Astrocyte of the hippocampus (primary cell): Measurements from ENCODE around the gene NOSIP.

ENCODE experiments used
- DNase-seq: peaks from one replicate; pipeline ENCODE4 v3.0.0; 2011; ENCODE audit warnings: low read depth, low spot score

The NOSIP gene

DNA sequence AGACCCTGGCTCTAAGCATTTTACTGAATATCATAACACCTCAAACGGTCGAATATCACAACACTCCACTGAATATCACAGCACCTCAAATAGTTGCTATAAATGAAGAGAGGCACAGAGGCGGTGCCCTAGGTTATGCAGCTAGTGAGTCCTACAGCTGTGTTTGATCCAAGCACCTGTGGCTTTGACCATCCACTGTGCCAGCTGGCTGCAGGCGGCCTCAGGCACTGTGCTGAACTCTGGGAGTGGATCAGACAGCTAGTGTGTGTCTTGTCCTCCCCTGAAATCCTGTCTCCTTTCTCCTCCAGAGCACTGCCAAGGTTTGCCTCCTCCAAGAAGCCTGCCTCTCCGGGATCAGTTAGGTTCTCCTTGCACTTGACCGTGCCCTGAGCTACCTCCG is 7.3 kb downstream of the NOSIP start:
- no peak for DNase-seq

DNA sequence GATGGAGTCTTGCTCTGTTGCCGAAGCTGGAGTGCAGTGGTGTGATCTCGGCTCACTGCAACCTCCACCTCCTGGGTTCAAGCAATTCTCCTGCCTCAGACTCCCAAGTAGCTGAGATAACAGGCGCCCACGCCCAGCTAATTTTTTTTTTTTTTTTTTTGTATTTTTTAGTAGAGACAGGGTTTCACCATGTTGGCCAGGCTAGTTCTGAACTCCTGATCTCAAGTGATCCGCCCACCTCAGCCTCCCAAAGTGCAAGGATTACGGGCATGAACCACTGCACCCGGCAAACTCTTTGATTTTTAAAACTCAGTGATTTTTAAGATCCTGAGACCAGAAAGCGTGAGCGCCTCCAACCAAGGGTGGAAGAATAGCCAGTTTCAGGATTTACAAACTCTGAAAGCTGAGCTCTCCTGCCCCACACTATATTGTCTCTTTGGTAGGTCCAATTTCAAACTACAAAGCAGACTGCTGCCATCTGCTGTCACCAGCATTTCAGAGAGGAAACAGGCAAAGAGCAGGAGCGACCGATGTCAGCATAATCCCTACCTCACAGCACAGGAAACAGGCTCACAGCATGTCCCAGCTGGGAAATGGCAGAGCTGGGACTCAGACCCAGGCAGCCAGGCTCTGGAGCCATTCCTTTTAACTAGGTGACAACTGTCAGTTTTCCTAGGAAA is 9.2 kb downstream of the NOSIP start:
- DNase-seq: no peak

DNA sequence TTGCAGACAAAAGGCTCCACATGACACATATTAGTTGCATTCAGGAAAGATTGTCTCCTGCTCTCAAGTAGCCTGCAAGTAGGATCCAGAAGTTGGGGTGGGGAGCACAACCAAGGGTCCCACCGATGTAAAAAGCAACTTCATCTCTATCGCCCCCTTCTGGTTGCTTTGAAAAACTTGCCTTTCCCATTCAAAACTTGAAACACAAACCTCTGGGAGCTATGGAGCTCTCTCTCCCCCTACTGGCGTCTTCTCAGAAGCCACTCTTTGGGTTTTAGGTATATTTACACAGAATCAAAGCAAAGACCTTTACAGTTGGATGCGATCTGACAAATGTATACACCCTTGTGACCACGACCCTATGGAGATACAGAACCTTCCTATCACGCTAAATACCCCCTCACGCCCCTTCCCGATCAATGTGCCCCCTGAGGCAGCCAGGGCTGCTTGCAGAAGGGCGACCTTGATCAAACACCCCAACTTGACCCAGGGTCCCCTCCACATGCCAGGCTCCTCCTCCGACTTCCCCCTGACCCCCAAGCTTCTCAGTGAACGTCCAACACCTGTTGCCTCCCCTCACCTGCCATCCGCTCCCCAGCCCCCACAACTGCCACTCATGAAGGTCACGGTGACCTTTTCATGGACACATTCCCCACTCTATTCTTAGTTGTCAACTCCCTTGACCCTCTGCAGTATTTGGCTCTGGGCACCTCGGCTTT is 10.1 kb downstream of the NOSIP start:
- DNase-seq: peak; percentile 86

DNA sequence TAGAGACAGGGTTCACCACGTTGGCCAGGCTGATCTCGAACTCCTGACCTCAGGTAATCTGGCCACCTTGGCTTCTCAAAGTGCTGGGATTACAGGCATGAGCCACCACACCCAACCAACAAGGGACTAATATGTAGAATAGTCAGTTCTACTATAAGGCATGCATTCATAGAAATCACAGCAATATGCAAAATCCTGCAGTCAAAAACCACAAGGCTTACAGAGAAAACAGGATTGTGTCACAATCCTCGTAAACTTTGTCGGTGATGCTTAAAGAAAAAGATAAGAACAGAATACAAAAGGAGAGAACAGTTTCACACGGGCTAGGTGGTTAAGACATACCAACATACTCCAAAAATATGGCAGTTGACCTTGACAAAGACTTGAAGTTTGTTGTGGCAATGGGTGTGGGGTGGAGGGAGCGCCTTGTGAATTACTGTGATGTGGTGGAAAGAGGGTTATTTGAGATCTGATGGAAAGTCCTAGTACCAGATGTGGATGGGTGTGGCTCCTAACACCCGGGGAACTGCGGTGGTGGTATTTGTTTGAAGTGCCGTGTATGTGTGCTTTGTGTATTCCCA is 12.4 kb downstream of the NOSIP start:
- DNase-seq: no peak

DNA sequence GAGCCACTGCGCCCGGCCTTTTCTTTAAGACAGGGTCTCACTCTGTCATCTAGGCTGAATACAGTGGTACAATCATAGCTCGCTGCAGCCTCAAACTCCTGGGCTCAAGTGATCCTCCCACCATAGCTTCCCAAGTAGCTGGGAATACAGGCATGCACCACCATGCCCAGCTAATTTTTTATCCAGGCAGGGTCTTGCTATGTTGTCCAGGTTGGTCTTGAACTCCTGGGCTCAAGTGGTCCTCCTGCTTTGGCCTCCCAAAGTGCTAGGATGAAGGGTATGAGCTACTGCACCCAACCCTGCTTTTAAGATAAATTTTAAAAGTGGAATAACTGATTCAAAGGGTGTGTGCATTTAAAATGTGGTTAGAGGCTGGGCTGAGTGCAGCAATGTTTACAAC is 14.1 kb downstream of the NOSIP start:
- no peak for DNase-seq

DNA sequence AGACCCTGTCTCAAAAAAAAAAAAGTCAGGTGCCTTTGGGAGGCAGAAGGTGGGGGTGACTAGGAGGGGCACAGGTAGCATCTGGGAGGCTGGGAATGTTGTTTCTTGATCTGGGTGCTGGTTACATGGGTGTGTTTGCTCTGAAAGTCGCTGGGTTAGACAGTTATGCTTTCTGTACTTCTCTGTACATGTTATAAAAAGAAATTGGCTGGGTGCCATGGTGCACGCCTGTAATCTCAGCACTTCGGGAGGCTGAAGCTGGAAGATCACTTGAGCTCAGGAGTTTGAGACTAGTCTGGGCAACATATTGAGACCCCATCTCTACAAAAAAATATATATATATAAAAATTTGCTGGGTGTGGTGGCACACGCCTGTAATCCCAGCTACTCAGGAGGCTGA is 15.1 kb downstream of the NOSIP start:
- no peak for DNase-seq

DNA sequence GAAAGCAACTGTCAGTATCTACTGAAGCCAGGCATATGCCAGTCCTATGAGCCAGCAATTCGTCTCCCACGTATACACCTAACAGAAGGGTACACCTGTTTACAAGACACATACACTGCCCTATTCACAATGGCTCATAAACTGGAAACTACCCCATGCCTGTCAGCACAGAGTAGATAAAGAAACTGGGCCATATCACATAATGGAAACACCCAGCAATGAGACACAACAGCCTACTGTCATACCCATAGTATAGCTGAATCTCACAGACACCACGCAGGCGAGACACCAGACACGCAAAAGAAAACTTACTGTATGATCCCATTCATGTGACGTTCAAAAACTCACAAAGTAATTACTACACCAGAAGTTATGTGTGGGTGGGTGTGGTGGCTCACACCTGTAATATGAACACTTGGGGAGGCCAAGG is 15.7 kb downstream of the NOSIP start:
- no peak for DNase-seq

DNA sequence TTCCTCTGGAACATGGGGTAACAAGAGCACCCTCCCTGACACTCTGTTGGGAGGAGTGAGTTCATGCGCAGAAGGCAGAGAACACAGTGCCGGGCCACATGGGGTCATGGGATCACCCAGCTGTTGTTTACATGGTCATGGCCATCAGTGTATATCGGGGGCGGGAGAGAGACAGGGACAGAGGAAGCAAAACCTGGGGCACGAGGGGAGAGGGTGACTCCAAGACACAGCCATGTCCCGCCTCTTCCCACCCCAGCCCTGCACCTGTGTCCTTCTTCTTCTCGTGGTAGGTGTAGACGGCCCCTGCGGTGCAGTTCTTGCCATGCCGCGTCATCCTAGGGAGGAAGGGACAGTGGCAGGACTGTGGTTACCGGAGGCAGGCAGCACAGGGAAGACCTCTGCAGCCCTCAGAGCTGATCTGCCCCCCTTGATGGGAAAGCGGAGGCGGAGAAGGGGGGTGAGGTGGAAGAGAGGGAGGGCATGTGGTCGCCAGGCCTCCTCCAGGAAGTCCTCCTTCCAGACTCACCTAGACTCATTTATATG is 19.9 kb downstream of the NOSIP start:
- DNase-seq: no peak

DNA sequence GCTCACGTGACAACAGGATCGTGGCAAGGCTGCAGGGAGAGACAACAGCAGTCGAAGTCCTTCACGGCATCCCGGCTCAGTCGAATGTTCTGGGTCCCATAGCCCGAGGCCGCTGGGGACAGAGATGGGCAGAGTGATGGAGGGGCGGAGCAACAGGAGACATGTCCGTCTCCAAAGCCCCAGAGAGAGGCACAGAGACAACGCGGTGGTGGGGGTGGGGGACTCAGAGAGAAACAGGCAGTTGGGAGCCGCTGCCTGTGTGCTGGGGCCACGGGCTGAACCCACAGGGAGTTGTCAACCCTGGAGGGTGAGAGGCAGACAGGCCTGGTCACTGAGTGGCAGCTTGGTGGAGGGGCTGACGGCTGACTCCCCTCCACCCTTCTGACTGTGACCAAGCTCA is 20.4 kb downstream of the NOSIP start:
- DNase-seq: no peak

DNA sequence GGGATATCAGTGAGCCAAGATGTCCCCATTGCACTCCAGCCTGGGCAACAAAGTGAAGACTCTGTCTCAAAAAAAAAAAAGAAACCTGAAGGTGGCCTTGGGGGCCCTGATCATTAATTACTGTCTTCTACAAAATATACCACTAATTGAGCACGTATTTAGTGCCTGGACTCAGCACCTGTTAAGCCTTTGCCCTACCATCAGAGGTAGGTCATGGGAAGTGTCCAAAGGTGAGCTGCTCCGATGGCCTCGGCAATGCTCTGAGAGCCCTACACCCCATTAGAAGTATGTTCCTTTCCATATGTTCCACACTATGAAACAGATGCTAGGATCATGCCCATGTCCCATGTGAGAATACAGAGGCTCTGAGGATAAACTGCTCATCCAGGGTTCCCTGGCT is 20.9 kb downstream of the NOSIP start:
- DNase-seq: no peak

DNA sequence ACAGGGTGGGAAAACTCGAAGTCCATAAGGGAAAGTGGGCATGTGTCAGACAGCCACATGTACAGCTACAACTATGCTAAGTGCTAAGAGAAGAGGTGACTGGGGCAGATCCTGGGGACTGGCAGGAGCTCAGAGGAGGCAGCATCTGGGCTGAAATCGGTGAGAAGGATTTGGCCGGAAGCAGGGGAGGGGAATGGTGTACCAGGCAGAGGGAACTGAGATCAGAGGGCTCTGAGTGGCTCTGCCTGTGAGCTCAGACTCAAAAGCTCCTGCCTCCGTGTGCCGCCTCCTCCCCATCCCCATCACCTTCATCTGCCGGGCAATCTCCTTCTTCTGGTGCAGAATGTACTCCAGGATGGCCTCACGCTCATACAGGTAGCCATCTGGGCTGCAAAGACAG is 21.8 kb downstream of the NOSIP start:
- DNase-seq: no peak

DNA sequence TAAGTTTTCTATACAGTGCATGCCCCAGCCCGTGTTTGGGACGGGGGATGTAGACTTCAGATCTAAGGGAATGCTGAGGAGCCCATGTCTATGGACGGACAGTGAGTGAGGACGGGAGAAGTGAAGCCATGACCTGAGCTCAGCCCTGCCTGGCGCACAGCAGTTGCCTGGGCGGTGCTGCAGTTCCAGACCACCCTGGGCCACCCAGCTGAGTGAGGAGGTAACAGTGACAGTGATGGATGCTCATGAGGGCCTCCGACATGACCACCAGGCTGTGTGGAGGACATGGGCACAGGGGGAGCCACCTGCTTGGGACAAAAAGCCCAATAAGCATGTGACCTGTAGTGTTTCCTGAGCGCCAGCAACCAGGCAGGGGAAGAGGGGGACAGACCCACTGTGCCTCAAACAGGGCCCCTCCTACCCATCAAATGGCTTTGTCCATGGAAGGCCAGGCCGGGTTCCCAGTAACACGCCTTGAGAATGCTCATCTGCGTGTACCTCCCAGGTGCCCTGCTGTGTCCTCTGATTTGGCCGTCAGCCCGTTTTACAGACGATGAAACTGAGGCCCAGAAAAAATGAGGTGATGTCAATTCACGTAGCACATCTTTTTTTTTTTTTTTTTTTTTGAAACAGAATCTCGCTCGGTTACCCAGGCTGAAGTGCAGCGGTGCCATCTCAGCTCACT is 22.6 kb downstream of the NOSIP start:
- no peak for DNase-seq

DNA sequence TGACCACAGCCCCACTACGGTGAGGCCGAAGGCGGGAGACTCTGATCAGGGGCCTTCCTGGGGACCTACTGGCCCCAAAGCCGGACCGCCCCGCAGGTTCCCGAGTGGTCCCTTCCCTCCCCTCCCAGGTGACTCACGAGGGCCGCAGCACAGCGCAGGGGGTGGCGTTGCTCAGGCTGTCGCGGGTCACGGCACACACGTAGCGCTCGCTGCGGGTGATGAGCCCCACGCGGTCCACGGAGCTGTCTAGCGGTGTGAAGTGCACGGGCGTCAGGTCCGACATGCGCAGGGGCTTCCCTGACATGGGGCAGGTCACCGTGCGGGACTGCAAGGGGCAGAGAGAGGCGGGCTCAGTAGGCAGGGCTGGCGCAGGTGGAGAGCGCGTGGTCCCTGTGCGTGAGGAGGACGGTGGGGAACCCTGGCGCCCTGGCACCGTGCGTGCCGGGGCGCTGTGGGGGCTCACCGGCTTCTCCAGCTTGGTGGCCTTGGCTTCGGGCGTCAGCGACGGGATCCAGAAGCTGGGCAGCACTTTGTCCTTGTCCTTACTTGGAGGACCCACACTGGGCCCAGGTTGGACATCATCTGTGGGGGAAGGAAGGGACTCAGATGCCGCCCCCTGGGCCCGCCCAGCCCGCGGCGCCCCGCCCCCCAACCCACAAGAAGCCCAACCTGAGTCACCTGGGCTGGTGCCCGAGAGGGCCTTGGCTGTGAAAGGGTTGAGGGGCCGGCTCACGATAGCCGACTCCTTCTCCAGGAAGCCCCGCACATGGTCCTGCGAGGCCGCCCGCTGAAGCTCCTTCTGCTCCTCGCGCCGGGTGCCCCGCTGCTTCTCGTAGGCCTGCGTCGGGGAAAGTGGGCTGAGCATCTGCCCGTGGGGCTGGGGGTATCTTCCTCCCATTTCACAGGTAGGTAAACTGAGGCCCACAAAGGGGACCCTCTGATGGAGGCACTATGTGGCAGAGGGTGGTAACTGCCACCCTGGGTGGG is 23.7 kb downstream of the NOSIP start:
- peak; percentile 42 for DNase-seq

DNA sequence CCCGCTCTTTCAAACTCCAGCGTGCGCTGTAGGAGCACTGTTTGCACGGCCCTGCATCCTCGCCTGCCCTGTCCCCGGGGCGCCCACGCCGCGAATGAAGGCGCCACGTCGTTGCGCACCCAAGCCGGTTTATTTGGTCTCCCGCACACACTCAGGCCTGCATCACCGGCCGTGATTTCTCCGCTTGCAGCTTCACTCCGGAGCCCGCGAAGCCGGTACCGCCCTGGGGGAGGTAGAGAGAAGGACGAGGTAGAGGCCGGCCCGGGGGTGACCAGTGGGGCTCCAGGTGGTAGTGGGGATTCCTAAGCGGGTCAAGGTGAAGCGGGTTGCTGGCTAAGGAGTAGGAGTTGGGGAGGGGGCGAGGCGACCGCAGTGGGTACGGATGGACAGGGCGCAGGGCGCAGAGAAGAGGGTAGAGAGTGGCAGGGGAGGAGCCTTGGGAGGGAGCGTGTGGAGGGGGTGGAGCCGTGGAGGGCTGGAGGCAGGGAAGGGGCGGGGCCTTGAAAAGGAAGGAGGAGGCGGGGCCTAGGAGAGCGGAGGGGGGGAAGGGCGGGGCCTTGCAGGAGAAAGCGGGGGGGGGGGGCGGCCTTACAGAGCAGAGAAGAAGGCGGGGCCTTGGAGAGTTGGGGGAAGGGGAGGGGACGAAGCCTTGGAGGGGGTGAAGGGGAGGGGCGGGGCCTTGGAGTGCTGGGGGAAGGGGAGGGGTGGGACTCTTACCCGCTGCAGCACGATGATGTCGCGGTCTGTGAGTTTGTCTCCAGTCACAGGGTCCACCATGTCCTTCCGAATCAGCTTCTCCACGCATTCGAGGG is 24.6 kb downstream of the NOSIP start:
- peak; percentile 75 for DNase-seq

DNA sequence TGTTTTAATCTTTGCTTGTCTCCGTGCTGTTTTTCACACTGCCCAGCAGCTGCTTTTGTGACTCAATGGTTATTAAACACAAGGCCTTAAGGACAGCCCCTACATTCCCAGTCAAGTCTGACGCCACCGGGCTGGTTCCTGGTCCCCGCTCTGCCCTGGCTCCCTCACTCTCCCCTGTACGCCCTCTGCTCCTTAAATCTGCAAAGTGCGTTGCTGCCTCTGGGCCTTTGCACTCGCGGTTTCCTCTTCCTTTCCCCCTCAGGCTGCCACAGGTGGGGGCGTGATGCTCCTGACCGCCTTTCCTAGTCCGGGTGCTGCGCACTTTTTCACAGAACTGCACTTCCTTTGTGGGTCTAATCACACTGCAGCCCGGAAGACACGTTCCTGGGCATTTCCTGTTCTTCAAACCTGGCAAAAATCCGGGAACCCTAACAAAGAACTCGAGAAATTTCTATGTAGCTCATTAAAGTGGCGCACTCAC is 25.6 kb downstream of the NOSIP start:
- no peak for DNase-seq

DNA sequence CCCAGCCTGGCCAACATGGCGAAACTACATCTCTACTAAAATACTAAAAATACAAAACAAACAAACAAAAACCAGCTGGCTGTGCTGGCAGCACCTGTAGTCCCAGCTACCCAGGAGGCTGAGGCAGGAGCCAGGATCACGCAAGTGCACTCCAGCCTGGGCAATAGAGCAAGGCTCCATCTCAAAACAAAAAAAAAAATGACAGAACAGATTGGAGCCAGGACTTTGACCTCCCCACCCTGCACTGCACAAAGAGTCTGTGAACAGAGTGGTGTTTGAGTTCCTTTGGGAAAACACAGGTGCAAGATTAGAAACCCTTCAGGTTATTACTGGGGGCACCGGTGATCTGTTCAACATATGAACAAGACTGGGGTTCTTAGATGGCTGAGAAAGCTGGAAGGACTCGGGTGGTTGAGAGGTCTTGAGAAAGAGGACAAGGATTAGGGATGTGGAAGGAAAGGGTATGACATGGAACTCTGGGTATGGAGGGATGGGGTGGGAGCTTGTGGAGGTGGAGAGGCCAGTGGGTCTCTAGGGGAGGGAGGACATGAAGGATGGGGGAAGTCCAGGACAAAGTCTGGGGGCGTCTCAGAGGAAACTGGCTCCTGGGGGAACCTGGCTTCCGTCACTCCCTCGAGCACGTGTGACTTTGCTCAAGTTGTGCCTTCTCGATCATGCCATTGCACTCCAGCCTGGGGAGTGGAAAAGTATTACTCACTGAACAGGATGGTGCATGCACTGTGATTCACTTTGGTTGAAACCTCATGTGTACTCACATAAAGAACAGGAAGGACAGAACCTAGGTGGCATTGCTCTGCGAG is 26.7 kb downstream of the NOSIP start:
- peak; percentile 58 for DNase-seq

DNA sequence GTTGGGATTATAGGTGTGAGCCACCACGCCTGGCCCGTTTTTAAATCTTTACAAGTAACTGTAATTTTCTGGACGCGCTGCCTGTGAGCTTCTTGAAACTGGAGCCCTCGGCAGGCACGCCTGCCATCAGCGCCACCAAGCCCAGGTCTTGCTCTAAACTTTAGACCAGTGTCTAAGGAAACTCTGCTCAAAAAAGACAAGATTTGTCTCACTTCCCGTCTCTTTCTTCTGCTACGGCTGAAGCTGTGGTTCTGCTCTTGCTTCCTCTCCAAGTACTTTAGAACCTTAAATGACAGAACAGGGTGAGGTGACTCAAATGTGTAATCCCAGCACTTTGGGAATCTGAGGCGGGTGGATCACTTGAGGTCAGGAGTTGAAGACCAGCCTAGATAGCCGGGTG is 27.6 kb downstream of the NOSIP start:
- no peak for DNase-seq

DNA sequence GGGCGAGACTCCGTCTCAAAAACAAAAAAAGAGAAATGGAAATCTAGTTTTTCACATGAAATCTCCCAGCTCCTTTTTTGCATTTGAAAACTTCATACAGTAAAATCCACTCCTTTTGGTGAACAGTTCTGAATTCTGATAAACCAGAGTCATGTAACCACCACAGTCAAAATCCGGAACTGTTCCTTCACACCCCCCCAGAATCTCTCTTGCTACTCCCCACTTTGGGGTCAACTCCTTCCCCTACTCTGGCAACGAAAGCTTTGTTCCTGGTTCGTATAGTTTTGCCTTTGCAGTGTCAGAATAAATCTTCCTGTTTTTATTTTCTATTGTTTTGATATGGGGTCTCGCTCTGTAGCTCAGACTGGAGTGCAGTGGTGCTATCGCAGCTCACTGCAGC is 28.8 kb downstream of the NOSIP start:
- DNase-seq: no peak

DNA sequence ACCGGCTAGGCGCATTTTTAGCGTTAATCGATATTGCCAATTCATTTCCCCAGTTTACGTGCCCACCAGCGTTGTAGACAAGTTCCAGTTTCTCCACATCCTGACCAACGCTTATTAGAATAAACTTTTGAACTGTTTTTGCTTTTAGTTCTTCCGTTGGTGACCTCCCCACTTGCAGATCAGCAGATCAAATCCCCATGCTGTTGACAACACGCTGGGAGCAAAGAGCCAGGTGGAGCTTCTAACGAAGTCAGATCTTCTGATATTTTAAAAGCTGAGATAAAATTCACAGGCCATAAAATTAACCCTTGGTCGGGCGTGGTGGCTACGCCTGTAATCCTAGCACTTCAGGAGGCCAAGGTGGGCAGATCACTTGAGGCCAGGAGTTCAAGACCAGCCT is 31.3 kb downstream of the NOSIP start:
- no peak for DNase-seq
